ENCODE data around the gene LRRC31.

Gene LRRC31

DNA sequence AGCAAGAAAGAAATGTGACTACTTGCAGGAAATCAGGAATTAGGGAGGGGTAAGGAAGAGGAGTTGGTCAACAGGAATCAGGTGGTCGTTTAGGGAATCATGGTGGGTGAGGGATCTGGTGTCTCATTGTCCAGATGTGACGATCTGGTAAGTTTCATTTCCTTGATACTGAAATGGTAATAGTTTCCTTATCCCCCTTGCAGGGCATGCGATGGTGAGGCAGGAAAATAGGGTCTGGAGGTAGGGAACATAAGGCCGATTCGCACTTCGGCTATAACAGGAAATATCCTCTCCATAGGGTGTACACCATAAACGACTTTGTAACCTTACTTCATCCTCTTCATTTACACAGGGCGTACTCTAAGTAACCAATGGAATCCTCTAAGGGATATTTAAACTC is 56.5 kb downstream of the LRRC31 start:
- DNase-seq (ENCODE audit: low read depth) = no peak

DNA sequence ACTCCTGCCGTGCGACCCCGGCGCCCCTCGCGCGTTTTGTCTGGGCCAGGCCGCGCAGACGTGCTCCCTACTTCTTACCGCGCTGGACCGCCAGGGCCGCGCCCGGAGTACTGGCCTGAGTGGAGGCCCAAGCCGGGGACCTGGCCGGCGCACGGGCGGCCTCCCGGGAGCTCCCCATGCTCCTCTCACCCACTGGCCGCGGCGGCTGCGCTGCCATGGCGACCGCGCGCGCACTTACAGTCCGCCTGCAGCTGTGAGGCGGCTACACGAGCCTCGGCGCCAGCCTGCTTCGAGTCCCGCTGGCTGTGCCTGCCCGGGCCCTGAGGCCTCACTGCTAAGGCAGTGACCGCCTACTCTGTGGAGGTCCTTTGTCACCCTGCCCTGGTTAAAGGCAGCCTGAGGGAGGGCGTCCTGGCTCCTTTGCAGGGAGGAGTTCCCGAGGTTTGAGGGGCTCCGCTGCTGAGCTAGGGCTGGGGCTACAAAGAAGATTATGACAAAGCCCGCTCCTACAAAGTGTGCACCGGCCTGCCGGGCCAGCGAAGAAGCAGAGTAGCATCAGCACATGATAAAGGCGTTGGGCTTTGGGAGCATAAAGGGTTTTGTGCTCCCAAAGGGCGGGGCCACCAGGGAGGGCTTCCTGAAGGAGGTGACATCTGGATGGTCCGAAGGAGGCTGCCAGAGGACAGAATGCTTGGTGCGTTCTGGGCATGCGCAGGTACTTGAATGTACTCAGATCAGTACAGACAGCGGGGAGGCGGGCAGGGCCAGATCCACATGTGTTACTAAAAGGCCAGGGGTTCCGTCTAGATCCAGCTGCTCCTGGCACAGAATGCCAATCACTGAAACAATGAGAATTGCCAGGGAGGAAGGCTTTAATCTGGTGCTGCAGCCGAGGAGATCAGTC is 57.2 kb downstream of the LRRC31 start, which contains the start of the genes LRRC34 and LRRIQ4:
LRRC34 (minus strand) TSS at position 573 of the 904 bp plus-strand sequence; CDS start at position 217, 356 bp downstream.
LRRIQ4 (plus strand) TSS at position 539 of the 904 bp plus-strand sequence. CDS start 9,052 bp downstream, outside the sequence.
- DNase-seq (ENCODE audit: low read depth) = peak; percentile 27

GRCh38 chr3:169811631-169812331 is 58.0 kb downstream of the LRRC31 start:
- DNase-seq (ENCODE audit: low read depth) = no peak

DNA sequence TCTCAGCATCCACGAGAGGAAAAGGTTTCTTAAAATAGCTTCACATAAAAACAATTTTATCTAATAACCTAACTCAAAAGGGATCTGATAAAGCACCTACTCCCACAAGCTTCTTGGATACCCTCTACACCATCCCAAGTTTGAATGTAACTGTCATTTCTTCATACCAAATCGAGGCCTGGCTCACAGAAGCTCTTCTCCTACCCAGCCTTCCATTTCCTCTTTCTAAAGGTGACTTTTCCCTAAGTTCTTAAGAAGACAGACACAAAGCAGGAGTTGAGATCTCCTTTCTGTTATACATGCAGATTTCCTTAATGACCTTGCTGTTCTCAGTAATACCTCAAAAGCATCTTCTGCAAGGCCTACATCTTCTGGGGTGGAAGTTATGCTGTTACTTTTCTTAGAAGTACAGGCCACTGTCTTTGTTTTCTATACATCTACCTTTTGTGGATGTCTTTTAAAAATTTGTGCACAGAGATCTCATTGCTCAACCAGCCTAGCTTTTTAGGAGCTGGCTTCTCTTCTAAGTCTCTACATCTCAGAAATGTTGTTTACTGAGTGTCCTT is 60.4 kb downstream of the LRRC31 start:
- DNase-seq (ENCODE audit: low read depth) = no peak

GRCh38 chr3:169804681-169805080 is 65.1 kb downstream of the LRRC31 start:
- no peak for DNase-seq (ENCODE audit: low read depth)

DNA sequence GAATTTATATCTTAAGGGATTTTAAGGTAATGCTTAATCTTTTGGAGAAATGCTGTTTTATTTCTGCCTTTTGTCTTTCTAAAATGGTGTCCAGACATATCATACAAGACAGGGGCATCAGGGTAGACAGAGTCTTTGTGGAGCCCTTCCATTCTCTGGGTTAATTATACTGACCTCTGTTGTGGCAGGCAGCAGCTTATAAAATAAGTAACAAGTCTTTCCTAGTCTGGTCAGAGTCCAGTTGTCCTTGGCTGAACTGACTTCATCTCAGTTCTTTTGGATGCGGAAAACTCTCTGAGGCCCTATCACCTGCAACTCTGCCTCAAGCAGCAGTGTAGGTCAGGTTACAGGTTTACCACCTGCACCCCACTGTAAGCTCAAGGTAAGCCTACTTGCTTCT is 77.4 kb downstream of the LRRC31 start:
- no peak for DNase-seq (ENCODE audit: low read depth)

DNA sequence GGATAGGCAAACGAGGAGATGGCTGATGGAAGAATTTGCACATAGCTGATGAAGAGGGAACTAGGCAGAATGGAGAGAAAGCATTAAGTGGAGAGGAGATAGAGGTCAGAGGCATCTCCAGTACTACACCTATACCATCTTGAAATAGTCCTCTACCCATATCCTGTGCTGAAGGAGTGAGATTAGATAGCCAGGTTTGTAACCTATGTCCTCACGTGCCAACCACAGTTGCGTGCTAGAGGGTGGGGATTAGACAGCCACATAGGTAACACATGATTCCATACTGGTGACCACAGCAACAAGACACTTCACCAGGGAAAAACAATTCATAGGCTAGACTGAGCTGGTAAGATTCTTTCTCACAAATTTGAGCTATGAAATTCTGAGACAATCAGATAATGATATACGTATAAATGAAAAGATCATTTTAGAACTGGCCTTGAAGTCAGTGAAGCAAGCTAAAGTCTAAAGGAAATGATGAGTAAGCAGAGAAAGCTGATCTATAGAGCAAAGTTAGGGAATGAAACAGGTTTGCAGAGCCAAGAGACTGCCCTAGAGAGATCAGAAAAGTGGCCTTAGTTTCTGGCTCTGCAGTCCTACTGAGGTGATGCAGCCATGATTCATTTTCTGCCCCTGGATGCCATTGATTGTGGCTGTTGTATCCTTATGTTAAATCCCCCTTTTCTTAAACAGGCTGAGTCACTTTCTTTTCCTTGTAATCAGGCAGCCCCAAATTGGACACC is 78.9 kb downstream of the LRRC31 start:
- DNase-seq (ENCODE audit: low read depth) = no peak

GRCh38 chr3:169790219-169790618 is 79.5 kb downstream of the LRRC31 start:
- no peak for DNase-seq (ENCODE audit: low read depth)

Measured in stimulated activated CD8-positive, alpha-beta memory T cell treated with anti-CD3 and anti-CD28 coated beads, Interleukin-15, amount 100 ng/mL, for 24 hours (primary cell).